HG03460 (cell line): Measurements from ENCODE around the gene BICRA.

Experiments
- ATAC-seq: cut with Tn5 transposase; IDR thresholded peaks from one replicate; pipeline ENCODE4 v1.9.1; 2021; ENCODE audit not compliant: unreplicated experiment

Gene BICRA

GRCh38 chr19:47686679-47687450 is 77.9 kb downstream of the BICRA start:
- no peak for ATAC-seq

GRCh38 chr19:47687906-47688305 is 79.0 kb downstream of the BICRA start:
- no peak for ATAC-seq

- no peak for ATAC-seq
Measured at GRCh38 chr19:47691090-47691489, 82.2 kb downstream of the BICRA start.

GRCh38 chr19:47691782-47692181 is 82.8 kb downstream of the BICRA start:
- ATAC-seq, result no peak

- no peak for ATAC-seq
Measured at GRCh38 chr19:47693489-47693888, 84.6 kb downstream of the BICRA start.

- no peak for ATAC-seq
Measured at GRCh38 chr19:47693903-47694302, 85.0 kb downstream of the BICRA start.

GRCh38 chr19:47694466-47695273 is 85.7 kb downstream of the BICRA start:
- ATAC-seq, result no peak

- ATAC-seq, result no peak
Measured at GRCh38 chr19:47695533-47696262, 86.8 kb downstream of the BICRA start.

- ATAC-seq, result no peak
Measured at GRCh38 chr19:47696635-47697034, 87.7 kb downstream of the BICRA start.

- ATAC-seq, result no peak
Measured at GRCh38 chr19:47697863-47698609, 89.1 kb downstream of the BICRA start.

GRCh38 chr19:47698631-47699359 is 89.9 kb downstream of the BICRA start:
- ATAC-seq, result no peak

GRCh38 chr19:47699360-47699917 is 90.5 kb downstream of the BICRA start:
- ATAC-seq, result no peak

- no peak for ATAC-seq
Measured at GRCh38 chr19:47700934-47701716, 92.2 kb downstream of the BICRA start.

- no peak for ATAC-seq
Measured at GRCh38 chr19:47701717-47702552, 93.0 kb downstream of the BICRA start.

- no peak for ATAC-seq
Measured at GRCh38 chr19:47702671-47703070, 93.7 kb downstream of the BICRA start.

GRCh38 chr19:47703301-47703700 is 94.4 kb downstream of the BICRA start:
- no peak for ATAC-seq

- no peak for ATAC-seq
Measured at GRCh38 chr19:47704024-47704423, 95.1 kb downstream of the BICRA start.

GRCh38 chr19:47704656-47705055 is 95.7 kb downstream of the BICRA start:
- ATAC-seq, result no peak
